Motor neuron (in vitro differentiated cells): Measurements from ENCODE around the gene C1orf159. TPM values are rescaled to one million over a fixed set of nuclear protein-coding genes. Genes with fewer than 3 reads are reported as not detected.
"Not testable (repeated sequence)": the region's sequence is repeated elsewhere in the genome, so short reads cannot be mapped to it uniquely, and the experiment has no call there.

Source experiments
- ATAC-seq, 8 experiments: fragments of 200-7000 bp; cut with Tn5 transposase; replicated peaks in 6 of 8; 2 replicates each; pipeline ENCODE4 v1.8.0; 2021; ENCODE audit warnings: mild to moderate bottlenecking in 8 of 8, moderate library complexity in 8 of 8
- H3K27ac ChIP-seq, 2 donors: fragments of 250-450 bp; sonication (Bioruptor Pico); 2 replicates each; pipeline ENCODE4 v1.9.0; 2021; ENCODE audit warnings: antibody characterized with exemption in 2 of 2, mild to moderate bottlenecking in 2 of 2, moderate library complexity in 1 of 2
- H3K4me1 ChIP-seq, 2 donors: fragments of 250-450 bp; sonication (Bioruptor Pico); replicated peaks in 1 of 2; 2 replicates each; pipeline ENCODE4 v1.6.1; 2021; ENCODE audit warnings: antibody characterized with exemption in 2 of 2, mild to moderate bottlenecking in 2 of 2, moderate library complexity in 1 of 2
- H3K4me3 ChIP-seq, 5 donors: fragments of 250-450 bp; sonication (Bioruptor Pico); 2 replicates each; pipeline ENCODE4 v1.9.0; 2021; ENCODE audit warnings: antibody characterized with exemption in 5 of 5, mild to moderate bottlenecking in 5 of 5, moderate library complexity in 4 of 5
- WGBS, 10 experiments: fragments of 450-650 bp; shearing (Covaris generic); methylation state at CpG; one replicate each; pipeline ENCODE4 v1.0.0; 2022; 5-methylcytosine and 5-hydroxymethylcytosine counted together
- in situ Hi-C, 9 experiments: fragments of 400-800 bp; cut with MboI; loops; one replicate each; pipeline ENCODE4 v1.15.0; 2021; ENCODE audit warnings: low sequenced_read_pairs in 9 of 9, low pct_unique_long_range_greater_than_20kb in 2 of 9; ENCODE audit not compliant: unreplicated experiment in 9 of 9
- total RNA-seq, 8 experiments: library from RNA; unstranded; fragments of 300-600 nt; gene quantifications; 2 replicates each; pipeline versions ENCODE4 v1.2.3 to v1.2.4, GENCODE V29; 2022

Gene C1orf159
- total RNA-seq, 8 experiments from 2014 or later = 5.8 to 17.9 (median 9.7) TPM

DNA sequence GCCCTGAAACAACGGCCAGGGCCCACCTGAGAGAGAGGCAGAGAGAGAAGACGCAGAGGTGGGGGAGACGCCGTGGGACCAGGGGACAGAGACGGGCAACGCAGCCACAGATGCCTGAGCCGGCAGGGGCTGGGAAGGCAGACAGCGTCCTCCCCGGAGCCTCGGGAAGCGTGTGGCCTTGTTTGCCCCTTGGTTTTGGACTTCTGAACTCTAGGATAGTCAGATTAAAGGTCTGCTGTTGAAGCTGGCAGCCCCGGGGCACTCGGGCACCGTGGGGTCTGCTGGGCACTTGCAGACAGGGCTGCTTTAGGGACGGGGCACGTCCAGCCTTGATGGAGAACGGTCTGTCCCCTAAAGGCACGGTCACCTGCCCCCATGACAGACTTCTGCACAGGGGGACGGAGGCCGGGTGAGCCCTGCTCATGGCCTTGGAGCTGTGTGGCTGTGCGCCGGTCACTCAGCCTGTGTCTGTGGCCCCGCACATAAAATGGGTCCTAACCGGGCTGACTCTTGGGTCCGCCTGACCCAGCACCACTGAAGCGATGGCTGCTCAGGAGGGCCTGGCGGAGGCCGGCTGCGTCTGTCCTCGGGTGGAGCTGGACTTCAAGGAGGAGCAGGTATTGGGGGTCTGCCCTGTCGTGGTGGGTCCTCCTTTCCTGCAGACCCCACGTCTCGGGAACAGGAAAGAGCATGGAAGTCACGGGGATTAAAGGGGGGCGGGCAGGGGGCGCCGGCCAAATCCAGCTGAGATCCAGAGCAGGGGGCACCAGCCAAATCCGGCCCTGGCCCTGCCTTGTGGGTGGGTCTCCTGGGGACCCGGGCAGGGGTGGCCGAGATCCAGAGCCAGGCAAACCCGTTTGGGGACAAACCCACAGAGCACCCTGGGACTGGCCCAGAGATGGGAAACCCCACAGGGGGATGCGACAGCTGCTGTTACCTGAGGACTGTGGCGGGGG lies 32.2 kb downstream of the C1orf159 start:
- in situ Hi-C loops = no loop called here
- peaks cover 12 to 16% of the 10 kb centered on the region in 2 donors for H3K4me1 ChIP-seq
- H3K27ac ChIP-seq = no peak overlapping the region
- ATAC-seq = no peak
- WGBS, 10 experiments = 82 to 89% (median 87%) methylated on average over 3 to 29 of the region's 43 CpGs; no CpG with 5 or more reads in 7 of the 10 experiments
- no peak overlapping the region for H3K4me3 ChIP-seq

DNA sequence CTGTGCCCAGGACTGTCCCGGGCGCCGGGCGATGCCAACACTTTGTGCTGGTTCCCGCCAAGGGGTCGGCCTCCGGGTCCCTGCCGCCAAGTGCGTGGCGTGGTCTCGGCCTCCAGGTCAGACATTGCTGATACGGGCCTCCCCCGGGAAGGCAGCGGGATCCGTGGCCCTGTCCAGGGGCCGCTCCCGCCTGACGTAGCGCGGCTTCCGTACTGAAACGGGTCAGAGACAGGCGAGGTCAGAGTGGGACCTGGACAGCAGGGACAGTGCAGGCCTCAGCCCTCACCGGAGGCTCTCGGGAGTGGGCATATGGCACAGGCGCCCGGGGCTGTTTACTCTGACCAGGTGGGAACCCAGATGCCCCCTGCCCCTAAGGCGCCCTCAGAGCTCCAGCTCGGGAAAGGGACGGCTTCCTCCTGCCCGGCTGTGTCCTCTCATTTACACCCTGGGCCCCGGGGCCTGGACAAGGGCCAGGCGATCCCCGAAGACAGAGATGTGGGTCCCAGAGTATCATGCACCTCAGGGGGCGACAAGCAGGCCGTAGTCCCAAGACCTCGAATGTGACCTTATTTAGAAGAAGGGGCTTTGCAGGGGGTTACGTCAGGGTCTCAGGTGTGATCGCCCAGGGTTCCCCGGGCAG lies 33.0 kb downstream of the C1orf159 start:
- Histone ChIP-seq H3K27ac (no peak overlapping the region), H3K4me1 (peaks cover 12 to 16% of the 10 kb centered on the region in 2 donors), H3K4me3 (no peak overlapping the region)
- no peak for ATAC-seq
- in situ Hi-C loops = no loop called here
- WGBS, 10 experiments = 74 to 100% (median 92%) methylated on average over 1 to 23 of the region's 40 CpGs; no CpG with 5 or more reads in 4 of the 10 experiments

- no peak for ATAC-seq
- H3K4me3 ChIP-seq = no peak overlapping the region
- in situ Hi-C loops = no loop called here
- H3K27ac ChIP-seq = no peak overlapping the region
- peaks cover 12 to 16% of the 10 kb centered on the region in 2 donors for H3K4me1 ChIP-seq
- WGBS, 10 experiments = 85 to 91% (median 89%) methylated on average over 6 to 20 of the region's 27 CpGs; no CpG with 5 or more reads in 6 of the 10 experiments
Observed at GRCh38 chr1:1082239-1082775, 33.6 kb downstream of the C1orf159 start.

DNA sequence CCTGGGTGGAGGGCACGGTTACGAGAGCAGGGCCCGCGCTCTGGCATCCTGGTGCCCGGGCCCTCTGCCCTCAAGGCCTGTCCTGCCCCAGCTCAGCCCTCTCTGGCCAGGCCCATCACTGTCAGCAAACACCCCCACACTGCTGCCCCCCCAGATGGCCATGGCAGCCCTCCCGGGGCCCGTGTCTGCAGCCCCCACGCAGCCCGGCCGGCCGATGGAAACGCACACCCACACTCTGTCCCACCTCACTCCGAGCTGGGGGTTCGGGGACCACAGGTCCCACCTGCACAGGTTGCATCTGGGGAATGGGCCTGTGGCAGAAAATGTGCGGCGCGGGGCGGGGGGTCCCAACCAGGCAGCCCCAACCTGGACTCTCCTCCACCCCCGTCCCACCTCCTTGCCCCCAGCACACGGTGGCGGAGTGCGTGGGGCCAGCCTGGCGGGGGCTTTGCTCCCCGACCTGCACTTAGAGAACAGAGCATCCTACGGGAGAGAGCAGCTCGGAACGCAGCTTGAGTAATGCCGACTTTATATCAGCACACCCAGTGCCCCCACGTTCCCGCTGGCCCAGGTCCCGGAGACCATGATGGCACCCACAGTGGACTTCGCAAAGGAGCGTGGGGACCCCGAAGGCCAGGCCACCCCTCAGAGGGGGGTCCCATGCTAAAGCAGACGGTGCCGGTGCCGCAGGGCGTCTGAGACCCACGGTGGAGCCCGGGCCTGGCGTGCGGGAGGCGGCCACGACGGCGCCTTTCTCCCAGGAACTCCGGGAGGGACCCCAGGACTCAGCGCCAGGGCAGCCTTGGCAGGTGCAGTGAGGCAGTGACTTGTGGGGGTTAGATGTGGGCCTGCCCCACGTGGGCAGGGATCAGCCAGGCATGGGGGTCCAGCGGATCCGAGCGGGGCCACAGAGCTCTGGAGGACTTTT lies 34.3 kb downstream of the C1orf159 start:
- Histone ChIP-seq H3K27ac (no peak overlapping the region), H3K4me3 (no peak overlapping the region), H3K4me1 (peaks cover 12 to 16% of the 10 kb centered on the region in 2 donors)
- no peak for ATAC-seq
- in situ Hi-C loops = no loop called here
- 74 to 92% methylated on average over 5 of the region's 52 CpGs; no CpG with 5 or more reads in 8 of the 10 experiments for WGBS, 10 experiments

DNA sequence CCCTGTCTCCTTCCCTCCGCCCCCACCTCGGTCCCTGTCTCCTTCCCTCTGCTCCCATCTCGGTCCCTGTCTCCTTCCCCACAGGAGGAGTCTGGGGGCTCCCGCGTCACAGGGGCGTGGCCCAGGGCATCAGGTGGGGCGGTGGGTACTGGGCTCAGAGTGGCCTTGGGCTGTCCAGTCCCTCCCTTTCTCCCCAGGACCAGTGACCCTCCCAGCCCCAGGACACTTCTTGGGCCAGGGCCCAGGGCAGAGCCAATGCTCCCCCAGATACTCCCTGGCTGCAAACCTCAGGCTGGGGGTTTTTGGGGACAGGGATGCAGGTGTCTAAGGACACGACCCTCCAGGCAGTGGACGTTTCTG lies 35.0 kb downstream of the C1orf159 start:
- H3K4me3 ChIP-seq = no peak overlapping the region
- no peak for ATAC-seq
- in situ Hi-C loops = no loop called here

GRCh38 chr1:1080122-1080757 lies 35.6 kb downstream of the C1orf159 start:
- Histone ChIP-seq H3K4me1 (peaks cover 12 to 16% of the 10 kb centered on the region in 2 donors), H3K4me3 (peak overlapping the region in 3 of 5 donors; percentile 4 to 29 (median 5)), H3K27ac (peak overlapping the region in 1 of 2 donors; percentile 1)
- in situ Hi-C loops = no loop called here
- peak; percentile 57 to 83 (median 78) for ATAC-seq
- WGBS, 10 experiments = no CpG with 5 or more reads among the region's 23 CpGs

More for the DNA sequence above, 35.0 kb downstream of the C1orf159 start:
- 63% methylated on average over 2 of the region's 9 CpGs; no CpG with 5 or more reads in 9 of the 10 experiments for WGBS, 10 experiments
- H3K4me1 ChIP-seq = peaks cover 12 to 16% of the 10 kb centered on the region in 2 donors
- no peak overlapping the region for H3K27ac ChIP-seq

- 0 to 6% (median 0%) methylated on average over 1 to 10 of the region's 38 CpGs; no CpG with 5 or more reads in 7 of the 10 experiments for whole genome bisulfite sequencing, 10 experiments
- Histone ChIP-seq H3K4me3 (peak overlapping the region in 4 of 5 donors; percentile 2 to 29 (median 4)), H3K4me1 (peaks cover 12 to 16% of the 10 kb centered on the region in 2 donors), H3K27ac (peak overlapping the region in 1 of 2 donors; percentile 1)
- in situ Hi-C loops = no loop called here
- peak; percentile 72 to 82 (median 76) for ATAC-seq
Observed at GRCh38 chr1:1079408-1080121, 36.3 kb downstream of the C1orf159 start.

- ATAC-seq, in situ Hi-C loops, H3K4me3 ChIP-seq, H3K27ac ChIP-seq: not testable (repeated sequence)
- H3K4me1 ChIP-seq = peaks cover 12 to 16% of the 10 kb centered on the region in 2 donors
- WGBS, 10 experiments = no CpG with 5 or more reads among the region's 21 CpGs
Observed at GRCh38 chr1:1077396-1077795, 38.5 kb downstream of the C1orf159 start.

DNA sequence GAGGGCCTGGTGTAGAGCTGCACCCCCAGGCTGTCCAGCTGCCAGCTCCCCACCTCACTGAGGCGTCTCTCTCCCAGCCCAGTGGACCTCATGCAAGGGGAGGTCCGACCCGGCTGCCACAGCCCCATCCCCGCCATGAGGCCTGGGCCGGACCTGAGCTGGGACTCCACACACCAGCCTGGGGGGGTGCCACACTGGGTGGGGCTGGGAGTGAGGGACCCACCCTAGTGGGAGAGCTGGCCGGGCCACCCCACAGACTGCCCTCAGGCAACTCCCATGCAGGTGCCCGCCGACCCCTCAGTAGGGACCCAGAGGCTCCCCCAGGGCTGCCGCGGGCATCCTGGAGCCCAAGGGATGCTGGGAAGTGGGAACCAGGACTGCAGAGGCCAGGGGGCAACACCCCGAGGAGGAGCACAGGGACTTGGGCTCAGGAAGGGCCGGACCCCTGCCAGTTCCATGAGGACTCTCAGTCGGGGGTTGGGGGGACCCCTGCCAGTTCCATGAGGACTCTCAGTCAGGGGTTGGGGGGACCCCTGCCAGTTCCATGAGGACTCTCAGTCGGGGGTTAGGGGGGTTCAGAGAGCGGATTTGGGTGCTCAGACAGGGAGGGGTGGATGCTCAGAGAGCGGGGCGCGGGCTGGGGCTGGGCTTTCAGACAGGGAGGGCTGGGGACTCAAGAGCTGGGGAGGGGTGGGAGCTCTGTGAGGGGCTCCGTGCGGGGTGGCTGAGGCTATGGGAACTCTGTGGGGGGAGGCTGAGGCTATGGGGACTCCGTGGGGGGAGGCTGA lies 40.5 kb downstream of the C1orf159 start:
- no peak for ATAC-seq
- no peak overlapping the region for H3K4me3 ChIP-seq
- 40% methylated on average over 1 of the region's 21 CpGs; no CpG with 5 or more reads in 8 of the 10 experiments for WGBS, 10 experiments
- H3K4me1 ChIP-seq = peaks cover 11 to 17% of the 10 kb centered on the region in 2 donors
- in situ Hi-C loops = no loop called here
- no peak overlapping the region for H3K27ac ChIP-seq

DNA sequence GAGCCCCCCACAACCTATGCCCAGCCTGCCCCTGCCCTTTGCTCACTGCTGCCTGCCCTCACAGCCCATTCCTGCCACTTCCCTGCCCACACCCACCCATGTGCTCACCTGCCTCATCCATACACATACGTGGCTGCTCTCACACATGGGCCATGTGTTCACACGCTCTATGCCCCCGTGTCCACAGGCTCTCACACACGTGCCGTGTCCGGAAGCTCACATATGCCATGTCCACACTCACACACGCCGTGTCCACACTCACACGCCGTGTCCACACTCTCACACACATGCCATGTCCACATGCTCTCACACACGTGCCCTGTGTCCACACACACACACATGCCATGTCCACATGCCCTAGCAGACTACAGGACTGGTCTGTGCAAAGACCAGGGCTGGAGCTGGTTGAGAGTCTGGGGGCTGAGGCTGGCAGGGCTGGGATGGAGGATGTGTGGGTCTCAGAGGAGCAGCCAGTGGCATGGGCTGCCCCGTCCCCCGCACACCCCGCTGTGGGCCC lies 41.2 kb downstream of the C1orf159 start:
- H3K4me3 ChIP-seq = no peak overlapping the region
- peak in 1 of 8 experiments; percentile 7 for ATAC-seq
- 50 to 95% (median 64%) methylated on average over 3 to 9 of the region's 14 CpGs; no CpG with 5 or more reads in 6 of the 10 experiments for WGBS, 10 experiments
- in situ Hi-C loops = no loop called here
- H3K4me1 ChIP-seq = peaks cover 9 to 17% of the 10 kb centered on the region in 2 donors
- H3K27ac ChIP-seq = no peak overlapping the region
